Retinal pigment epithelial cell (primary cell): ENCODE measurements around the gene MROH2B.
"Not testable (repeated sequence)": the region's sequence is repeated elsewhere in the genome, so short reads cannot be mapped to it uniquely, and the experiment has no call there.

ENCODE experiments used
- DNase-seq: peaks from one replicate; pipeline ENCODE4 v3.0.0-alpha.2; 2010; ENCODE audit warnings: low read depth
- H3K4me3 ChIP-seq: 2 replicates; pipeline ENCODE4 v1.5.1; 2011; ENCODE audit warnings: mild to moderate bottlenecking, low read length, control low read depth, moderate library complexity
- TF ChIP-seq, protein P1 (sequence below): conservative IDR thresholded peaks from 2 replicates; pipeline ENCODE4 v1.5.1; 2011; ENCODE audit warnings: low read depth, low read length, control low read depth, inconsistent platforms

MROH2B gene

DNA sequence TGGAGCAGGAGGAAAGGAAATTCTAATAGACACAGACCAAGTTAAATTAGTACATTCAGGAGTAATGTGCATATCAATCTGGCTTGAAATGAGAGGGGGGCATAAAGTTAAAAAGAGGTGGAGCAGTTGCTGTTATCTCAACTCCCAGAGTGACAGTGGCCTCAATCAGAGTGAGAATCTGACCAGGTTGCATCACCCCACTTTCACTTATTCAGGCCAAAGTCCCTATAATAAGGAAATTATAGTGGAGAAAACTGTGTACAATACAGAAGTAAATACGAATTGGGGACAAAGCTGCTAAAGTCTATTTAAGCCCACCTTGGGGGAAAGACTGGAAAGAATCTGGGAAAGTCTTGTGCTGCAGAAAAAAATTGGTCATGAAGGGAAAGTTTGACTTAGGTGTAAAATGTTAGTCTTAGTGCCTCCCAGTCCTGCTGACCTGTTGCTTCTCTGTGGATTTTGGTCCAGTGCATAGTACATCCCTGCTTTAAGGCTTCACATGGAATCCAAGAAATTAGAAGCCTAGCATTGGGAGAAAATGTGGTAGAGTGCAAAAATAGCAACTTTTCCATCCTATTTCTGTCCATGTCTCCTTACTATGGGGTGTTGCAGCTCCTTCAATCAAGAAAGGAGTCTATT, 27.9 kb downstream of the MROH2B start:
- H3K4me3 ChIP-seq: no peak overlapping the region
- TF ChIP-seq, protein P1, sequence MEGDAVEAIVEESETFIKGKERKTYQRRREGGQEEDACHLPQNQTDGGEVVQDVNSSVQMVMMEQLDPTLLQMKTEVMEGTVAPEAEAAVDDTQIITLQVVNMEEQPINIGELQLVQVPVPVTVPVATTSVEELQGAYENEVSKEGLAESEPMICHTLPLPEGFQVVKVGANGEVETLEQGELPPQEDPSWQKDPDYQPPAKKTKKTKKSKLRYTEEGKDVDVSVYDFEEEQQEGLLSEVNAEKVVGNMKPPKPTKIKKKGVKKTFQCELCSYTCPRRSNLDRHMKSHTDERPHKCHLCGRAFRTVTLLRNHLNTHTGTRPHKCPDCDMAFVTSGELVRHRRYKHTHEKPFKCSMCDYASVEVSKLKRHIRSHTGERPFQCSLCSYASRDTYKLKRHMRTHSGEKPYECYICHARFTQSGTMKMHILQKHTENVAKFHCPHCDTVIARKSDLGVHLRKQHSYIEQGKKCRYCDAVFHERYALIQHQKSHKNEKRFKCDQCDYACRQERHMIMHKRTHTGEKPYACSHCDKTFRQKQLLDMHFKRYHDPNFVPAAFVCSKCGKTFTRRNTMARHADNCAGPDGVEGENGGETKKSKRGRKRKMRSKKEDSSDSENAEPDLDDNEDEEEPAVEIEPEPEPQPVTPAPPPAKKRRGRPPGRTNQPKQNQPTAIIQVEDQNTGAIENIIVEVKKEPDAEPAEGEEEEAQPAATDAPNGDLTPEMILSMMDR: no peak
- DNase-seq: no peak

DNA sequence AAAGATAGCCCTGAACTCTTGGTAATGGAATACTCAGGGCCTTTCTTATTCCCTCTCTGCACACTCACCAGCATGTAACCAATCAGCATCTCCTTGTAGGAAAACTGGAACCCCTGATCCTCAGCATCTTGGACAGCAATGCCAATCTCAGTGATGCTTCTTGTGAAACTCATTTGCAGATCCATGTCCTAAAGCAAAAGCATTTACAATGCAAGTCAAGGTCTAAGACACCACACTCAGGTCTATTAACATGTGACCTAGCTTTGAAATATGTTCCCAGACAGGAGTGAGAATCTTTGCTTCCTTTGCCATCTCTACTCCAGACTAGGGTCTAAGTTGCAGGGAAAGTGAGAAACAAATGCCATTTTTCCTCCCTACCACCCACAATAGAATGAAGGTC, 38.2 kb downstream of the MROH2B start:
- TF ChIP-seq, protein P1: no peak
- H3K4me3 ChIP-seq: no peak overlapping the region
- no peak for DNase-seq

DNA sequence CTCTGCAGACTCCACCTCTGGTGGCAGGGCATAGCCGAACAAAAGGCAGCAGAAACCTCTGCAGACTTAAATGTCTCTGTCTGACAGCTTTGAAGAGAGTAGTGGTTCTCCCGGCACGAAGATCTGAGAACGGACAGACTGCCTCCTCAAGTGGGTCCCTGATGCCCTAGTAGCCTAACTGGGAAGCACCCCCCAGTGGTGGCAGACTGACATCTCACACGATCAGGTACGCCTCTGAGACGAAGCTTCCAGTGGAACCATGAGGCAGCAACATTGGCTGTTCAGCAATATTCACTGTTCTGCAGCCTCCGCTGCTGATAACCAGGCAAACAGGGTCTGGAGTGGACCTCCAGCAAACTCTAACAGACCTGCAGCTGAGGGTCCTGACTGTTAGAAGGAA, 48.5 kb downstream of the MROH2B start:
- not testable (repeated sequence) for H3K4me3 ChIP-seq, DNase-seq

DNA sequence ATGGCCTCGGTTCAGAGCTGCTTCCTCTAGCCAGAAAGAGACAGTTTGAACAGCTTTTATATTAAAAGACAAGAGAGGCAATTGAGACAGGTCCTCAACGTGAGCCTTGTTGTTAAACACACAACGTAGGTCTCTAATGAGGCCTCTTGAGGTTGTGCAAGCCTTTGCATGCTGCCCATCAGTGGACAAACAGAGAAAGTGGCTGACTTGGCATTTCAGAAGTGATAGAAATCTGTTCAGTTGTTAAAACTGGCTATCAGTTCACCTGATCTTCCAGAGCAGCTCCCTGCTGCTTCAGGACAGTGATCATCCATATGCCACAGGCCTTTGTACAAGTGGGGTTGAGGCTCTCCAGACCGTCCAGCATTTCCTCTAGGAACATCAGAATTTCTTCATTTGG, 58.8 kb downstream of the MROH2B start:
- TF ChIP-seq, protein P1: no peak
- DNase-seq: no peak
- H3K4me3 ChIP-seq: no peak overlapping the region

DNA sequence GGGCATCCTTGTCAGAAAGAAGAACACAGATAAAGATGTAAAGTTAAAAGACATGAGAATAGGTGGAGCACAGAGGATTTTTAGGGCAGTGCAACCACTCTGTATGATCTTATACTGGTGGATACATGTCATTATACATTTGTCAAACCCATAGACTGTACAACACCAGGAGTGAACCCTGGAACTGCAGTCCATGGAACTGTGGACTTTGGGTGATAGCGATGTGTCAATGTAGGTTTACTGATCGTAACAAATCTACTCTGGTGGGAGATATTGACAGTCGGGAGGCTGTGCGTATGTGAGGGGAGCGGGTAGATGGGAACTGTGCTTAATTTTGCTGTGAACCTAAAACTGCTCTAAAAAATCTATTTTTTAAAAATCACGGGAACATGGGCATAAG, 60.6 kb downstream of the MROH2B start:
- H3K4me3 ChIP-seq: no peak overlapping the region
- TF ChIP-seq, protein P1: no peak
- DNase-seq: no peak

DNA sequence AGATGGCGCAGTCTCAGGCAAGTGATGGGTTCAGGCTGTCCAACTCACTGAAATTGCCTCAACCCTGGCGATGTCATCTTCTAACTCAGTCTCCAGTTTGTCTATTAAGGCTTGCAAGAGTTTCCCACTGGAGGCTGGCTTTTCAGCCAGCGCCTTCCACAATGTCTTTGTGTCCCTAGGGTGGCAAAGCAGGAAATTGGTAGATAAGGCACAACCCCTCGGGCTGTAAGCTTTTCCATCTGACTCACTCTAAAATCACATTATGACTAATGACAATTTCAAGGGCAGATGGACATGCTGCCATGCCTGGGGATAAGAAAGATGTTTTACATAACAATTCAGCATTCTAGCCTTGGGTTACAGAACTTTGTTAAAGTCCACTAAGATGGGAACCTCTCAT, 61.9 kb downstream of the MROH2B start:
- no peak for DNase-seq
- TF ChIP-seq, protein P1: no peak
- H3K4me3 ChIP-seq: no peak overlapping the region

DNA sequence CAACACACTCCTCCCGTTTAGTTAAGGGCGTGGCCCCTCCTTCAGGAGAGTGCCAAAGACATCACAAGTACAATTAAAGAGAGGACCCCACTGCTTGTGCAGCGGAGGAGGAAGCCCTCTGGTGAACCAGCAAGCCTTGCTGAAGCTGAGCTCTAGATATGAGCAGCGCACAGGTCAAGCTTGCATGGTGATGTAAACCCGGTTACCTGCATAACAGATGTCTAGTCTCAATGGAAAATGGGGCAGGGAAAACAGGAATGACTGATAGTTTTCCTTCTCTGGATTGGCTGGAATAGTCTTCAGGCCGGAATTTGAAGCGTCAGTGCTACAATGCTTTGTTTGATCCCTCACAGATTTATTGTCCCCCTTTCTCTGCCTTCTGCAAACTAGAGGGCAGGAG, 66.2 kb downstream of the MROH2B start:
- H3K4me3 ChIP-seq: no peak overlapping the region
- no peak for DNase-seq
- TF ChIP-seq, protein P1: no peak
